ENCODE data around the gene IQSEC1.

Gene IQSEC1

GRCh38 chr3:12986986-12987385 lies 86.2 kb downstream of the IQSEC1 start:
- no peak for DNase-seq (ENCODE audit: low read depth in 2 of 2, low spot score in 1 of 2)

- no peak for DNase-seq (ENCODE audit: low read depth in 2 of 2, low spot score in 1 of 2)
These were observed 86.7 kb downstream of the IQSEC1 start for GRCh38 chr3:12986521-12986920.

- no peak for DNase-seq (ENCODE audit: low read depth in 2 of 2, low spot score in 1 of 2)
These were observed 87.2 kb downstream of the IQSEC1 start for GRCh38 chr3:12986031-12986430.

GRCh38 chr3:12985148-12985547 lies 88.1 kb downstream of the IQSEC1 start:
- no peak for DNase-seq (ENCODE audit: low read depth in 2 of 2, low spot score in 1 of 2)

- peak in 1 of 2 donors; percentile 19 for DNase-seq (ENCODE audit: low read depth in 2 of 2, low spot score in 1 of 2)
These were observed 89.0 kb downstream of the IQSEC1 start for GRCh38 chr3:12984023-12984823.

- DNase-seq (ENCODE audit: low read depth in 2 of 2, low spot score in 1 of 2): no peak
These were observed 89.9 kb downstream of the IQSEC1 start for GRCh38 chr3:12983319-12983718.

- DNase-seq (ENCODE audit: low read depth in 2 of 2, low spot score in 1 of 2): no peak
These were observed 90.6 kb downstream of the IQSEC1 start for GRCh38 chr3:12982619-12983101.

GRCh38 chr3:12981306-12982275 lies 91.6 kb downstream of the IQSEC1 start:
- no peak for DNase-seq (ENCODE audit: low read depth in 2 of 2, low spot score in 1 of 2)

- no peak for DNase-seq (ENCODE audit: low read depth in 2 of 2, low spot score in 1 of 2)
These were observed 92.5 kb downstream of the IQSEC1 start for GRCh38 chr3:12980596-12981290.

GRCh38 chr3:12979947-12980487 lies 93.2 kb downstream of the IQSEC1 start:
- DNase-seq (ENCODE audit: low read depth in 2 of 2, low spot score in 1 of 2): no peak

GRCh38 chr3:12979151-12979946 lies 93.9 kb downstream of the IQSEC1 start:
- no peak for DNase-seq (ENCODE audit: low read depth in 2 of 2, low spot score in 1 of 2)

GRCh38 chr3:12978682-12979081 lies 94.5 kb downstream of the IQSEC1 start:
- DNase-seq (ENCODE audit: low read depth in 2 of 2, low spot score in 1 of 2): no peak

- DNase-seq (ENCODE audit: low read depth in 2 of 2, low spot score in 1 of 2): no peak
These were observed 96.0 kb downstream of the IQSEC1 start for GRCh38 chr3:12977117-12977808.

- no peak for DNase-seq (ENCODE audit: low read depth in 2 of 2, low spot score in 1 of 2)
These were observed 97.3 kb downstream of the IQSEC1 start for GRCh38 chr3:12975748-12976522.

- no peak for DNase-seq (ENCODE audit: low read depth in 2 of 2, low spot score in 1 of 2)
These were observed 98.4 kb downstream of the IQSEC1 start for GRCh38 chr3:12974819-12975218.

GRCh38 chr3:12974334-12974733 lies 98.9 kb downstream of the IQSEC1 start:
- DNase-seq (ENCODE audit: low read depth in 2 of 2, low spot score in 1 of 2): no peak

GRCh38 chr3:12973827-12974226 lies 99.4 kb downstream of the IQSEC1 start:
- no peak for DNase-seq (ENCODE audit: low read depth in 2 of 2, low spot score in 1 of 2)

- DNase-seq (ENCODE audit: low read depth in 2 of 2, low spot score in 1 of 2): no peak
These were observed 100.2 kb downstream of the IQSEC1 start for GRCh38 chr3:12972781-12973702.

Data from stimulated activated CD8-positive, alpha-beta memory T cell treated with anti-CD3 and anti-CD28 coated beads, Interleukin-4, amount 100 ng/mL, for 4 hours (primary cell).